Bronchial epithelial cell (primary cell): ENCODE results near the gene PCNP. TPM values are rescaled to one million over a fixed set of nuclear protein-coding genes. Genes with fewer than 3 reads are reported as not detected.

Source experiments
- DNase-seq: peaks from one replicate; pipeline ENCODE4 v3.0.0-alpha.2; 2010; ENCODE audit warnings: low read depth
- FAIRE-seq: peaks from 2 replicates; lab custom pipeline; 2011; peaks lifted over from hg19 to GRCh38; lab: Jason Lieb, UNC
- H3K27me3 ChIP-seq: 2 replicates; pipeline ENCODE4 v1.5.1; 2011; ENCODE audit warnings: low read length; ENCODE audit not compliant: control insufficient read depth, insufficient read depth
- H3K36me3 ChIP-seq: 2 replicates; pipeline ENCODE4 v1.5.1; 2011; ENCODE audit warnings: low read length; ENCODE audit not compliant: control insufficient read depth, insufficient read depth
- H3K4me3 ChIP-seq: 2 replicates; pipeline ENCODE4 v1.5.1; 2011; ENCODE audit warnings: mild to moderate bottlenecking, low read depth, low read length, control low read depth
- total RNA-seq: library from RNA; depleted of rRNA; stranded (reverse); fragments of >200 nt; gene quantifications from 2 replicates; pipeline ENCODE4 v1.2.1, GENCODE V29; 2014
- TF ChIP-seq, protein P1 (sequence below): IDR thresholded peaks from 2 replicates; pipeline ENCODE4 v1.5.1; 2011; ENCODE audit warnings: mild to moderate bottlenecking, moderate library complexity, low read length, control low read depth, inconsistent platforms; ENCODE audit not compliant: insufficient read depth, severe bottlenecking

Gene PCNP
- total RNA-seq, 1 donor from 2014 or later, result 167 TPM

DNA sequence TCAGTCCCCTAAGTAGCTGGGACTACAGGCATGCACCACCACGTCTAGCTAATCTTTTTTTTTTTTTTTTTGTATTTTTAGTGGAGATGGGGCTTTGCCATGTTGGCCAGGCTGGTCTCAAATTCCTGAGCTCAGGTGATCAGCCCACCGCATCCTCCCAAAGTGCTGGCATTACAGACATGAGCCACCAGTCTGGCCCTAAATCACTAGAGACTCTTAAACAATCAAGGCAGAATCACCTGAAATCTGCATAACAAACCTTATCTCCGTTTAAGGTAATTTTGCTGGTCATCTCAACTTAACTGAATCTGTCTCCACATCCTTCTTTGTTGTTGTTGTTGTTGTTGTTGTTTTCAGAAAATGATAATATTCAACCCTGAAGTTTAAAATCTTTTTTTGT is 17.9 kb upstream of the PCNP start:
- DNase-seq (no peak), FAIRE-seq (no peak)
- no peaks in the 10 kb centered on the region for H3K36me3 ChIP-seq
- TF ChIP-seq, protein P1, sequence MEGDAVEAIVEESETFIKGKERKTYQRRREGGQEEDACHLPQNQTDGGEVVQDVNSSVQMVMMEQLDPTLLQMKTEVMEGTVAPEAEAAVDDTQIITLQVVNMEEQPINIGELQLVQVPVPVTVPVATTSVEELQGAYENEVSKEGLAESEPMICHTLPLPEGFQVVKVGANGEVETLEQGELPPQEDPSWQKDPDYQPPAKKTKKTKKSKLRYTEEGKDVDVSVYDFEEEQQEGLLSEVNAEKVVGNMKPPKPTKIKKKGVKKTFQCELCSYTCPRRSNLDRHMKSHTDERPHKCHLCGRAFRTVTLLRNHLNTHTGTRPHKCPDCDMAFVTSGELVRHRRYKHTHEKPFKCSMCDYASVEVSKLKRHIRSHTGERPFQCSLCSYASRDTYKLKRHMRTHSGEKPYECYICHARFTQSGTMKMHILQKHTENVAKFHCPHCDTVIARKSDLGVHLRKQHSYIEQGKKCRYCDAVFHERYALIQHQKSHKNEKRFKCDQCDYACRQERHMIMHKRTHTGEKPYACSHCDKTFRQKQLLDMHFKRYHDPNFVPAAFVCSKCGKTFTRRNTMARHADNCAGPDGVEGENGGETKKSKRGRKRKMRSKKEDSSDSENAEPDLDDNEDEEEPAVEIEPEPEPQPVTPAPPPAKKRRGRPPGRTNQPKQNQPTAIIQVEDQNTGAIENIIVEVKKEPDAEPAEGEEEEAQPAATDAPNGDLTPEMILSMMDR, result no peak
- H3K4me3 ChIP-seq, result no peak overlapping the region
- H3K27me3 ChIP-seq, result no peaks in the 10 kb centered on the region

DNA sequence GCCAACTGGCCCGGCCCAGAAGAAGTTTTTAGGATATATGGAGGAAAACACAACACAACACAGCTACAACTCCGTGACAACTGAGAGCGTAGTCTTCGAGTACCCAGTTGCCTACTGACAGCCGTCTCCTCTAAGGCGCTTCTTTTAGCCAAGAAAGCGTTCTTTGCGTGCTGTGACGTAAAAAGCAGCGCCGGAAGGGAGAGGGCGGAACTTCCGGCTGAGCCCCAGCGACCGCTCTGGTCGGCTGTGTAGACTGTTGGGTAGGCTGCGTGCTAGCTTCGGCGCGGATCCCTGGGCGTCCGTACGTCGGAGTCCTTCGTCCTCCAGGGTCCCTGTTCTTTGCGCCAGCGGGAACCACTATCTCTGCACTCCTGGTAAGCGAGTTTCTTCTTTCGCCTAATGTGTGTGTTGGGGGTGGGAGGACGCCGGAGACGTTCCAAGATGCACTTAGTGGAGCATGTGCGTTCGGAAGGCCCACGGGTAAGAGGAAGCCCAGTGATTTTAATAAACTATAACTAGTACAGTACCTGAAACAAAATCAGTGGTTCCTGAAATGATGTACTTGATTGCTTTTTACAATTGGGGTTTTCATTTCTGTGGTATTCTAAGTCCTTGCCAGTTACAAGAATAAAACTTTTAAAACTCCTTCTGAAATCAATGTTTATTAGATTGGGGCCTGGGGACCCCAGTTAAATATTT is 12.2 kb upstream of the PCNP start, which contains the start of gene TRMT10C:
TSS of gene TRMT10C (plus strand) at position 239 of the 699 bp plus-strand sequence. CDS start 2,914 bp downstream, outside the sequence.
- DNase-seq (peak; percentile 89), FAIRE-seq (peak; percentile 79)
- TF ChIP-seq, protein P1, result no peak
- H3K36me3 ChIP-seq, result peaks cover 1% of the 10 kb centered on the region
- H3K27me3 ChIP-seq, result no peaks in the 10 kb centered on the region
- peak within 1 kb of the TSS; percentile 99 for H3K4me3 ChIP-seq

DNA sequence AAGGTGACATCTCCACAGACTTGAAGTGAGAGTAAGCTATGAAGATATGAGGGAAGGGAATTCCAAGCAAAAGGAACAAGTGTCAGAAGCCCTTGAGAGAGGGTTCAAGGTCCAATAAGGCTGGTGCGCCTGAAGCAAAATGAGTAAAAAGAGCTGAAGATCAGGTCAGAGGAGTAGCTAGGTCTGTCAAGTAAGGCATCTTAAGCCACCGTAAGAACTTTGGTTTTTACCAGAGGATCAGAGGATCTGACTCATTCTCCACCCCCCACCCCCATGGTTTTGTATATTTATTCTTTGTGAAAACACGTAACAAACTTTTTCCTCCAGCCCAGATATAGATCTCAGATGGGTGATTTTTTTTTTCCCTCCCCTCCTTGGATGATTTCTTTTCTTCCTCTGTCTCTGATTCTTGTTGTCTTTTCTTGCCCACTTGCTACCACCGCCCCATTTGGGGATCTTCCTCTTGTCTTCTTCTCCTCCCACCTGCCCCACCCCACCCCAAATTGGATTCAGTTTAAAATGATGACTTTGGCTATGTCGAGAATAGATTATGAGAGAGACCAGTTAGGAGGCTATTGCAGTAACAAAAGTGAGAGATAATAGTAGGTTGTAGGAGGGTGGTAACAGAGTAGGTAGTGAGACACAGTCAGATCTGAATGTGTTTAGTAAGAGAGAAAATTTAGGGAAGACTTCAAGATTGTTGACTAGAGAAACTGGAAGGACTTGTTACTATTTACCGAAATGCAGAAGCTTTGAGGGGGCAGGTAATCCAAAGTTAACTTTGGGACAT is 6.3 kb upstream of the PCNP start:
- Histone ChIP-seq H3K27me3 (no peaks in the 10 kb centered on the region), H3K36me3 (peaks cover 1% of the 10 kb centered on the region), H3K4me3 (no peak overlapping the region)
- TF ChIP-seq, protein P1, result no peak
- FAIRE-seq (no peak), DNase-seq (no peak)

DNA sequence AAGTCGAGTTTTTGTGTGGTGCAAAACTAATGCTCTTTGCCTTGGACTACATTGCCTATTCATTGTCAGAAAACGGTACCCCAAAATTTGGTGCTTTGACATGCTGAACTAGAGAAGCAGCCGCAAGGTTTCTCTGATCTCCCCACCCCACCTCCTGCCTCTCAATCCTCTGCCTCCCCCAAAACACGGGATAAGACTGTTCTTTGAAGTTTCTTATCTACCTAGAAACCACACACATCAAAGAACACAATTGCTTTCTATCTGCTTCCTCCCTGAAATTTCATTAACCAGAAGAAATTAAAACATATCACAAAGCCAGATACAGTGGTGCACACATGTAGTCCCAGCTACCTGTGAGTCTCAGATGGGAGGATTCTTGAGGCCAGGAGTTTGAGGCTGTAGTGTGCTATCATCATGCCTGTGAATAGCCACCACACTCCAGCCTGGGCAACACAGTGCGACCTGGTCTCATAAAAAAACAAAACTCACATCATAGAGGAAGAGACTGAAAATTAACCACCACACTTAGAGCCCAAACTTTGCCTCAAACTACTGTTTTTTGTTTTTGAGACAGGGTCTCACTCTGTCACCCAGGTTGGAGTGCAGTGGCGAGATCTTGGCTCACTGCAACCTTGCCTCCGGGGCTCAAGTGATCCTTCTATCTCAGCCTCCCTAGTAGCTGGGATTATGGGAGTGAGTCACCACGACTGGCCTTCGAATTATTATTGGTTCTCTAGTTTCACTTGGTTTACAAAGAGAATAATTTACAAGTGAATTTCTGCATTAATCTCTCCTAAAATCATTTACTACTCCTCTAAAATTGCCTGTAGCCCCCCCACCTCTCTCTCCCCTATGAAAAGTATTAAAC is 2.7 kb upstream of the PCNP start:
- TF ChIP-seq, protein P1, result no peak
- Histone ChIP-seq H3K4me3 (no peak overlapping the region), H3K27me3 (no peaks in the 10 kb centered on the region), H3K36me3 (no peaks in the 10 kb centered on the region)
- DNase-seq (no peak), FAIRE-seq (no peak)

DNA sequence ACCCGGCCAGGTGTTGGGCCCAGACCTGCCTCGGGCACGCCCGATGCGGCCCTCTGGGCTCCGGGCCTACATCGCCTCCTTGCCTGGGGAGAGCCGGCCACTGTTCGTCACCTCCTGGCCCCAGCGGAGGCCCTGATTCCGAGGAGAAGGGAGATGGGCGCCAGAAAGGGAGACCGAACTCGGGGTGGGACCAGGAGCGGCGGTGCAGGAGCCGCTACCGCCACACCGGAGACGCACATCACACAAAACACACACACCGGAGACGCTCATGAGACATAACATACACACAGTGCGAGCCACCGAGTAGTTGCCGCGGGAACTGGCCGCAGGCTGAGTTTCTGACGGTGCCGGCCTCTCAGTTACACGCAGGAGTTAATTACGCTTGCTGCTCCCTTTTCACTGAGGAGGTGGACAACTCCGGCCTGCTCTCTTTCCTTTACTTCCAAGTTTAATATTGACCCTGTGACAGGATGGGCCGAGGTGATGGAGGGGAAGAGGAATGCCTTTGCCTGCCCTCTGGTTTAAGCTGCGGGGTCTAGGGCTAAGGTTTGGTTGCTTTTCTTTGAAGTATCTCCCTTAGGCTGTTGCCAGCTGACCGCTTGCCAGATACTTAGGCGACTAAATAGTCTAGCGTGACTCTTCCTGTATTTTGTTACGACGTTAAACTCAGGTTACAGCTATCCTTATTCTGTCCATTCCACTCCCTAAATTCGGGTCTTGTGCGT is 570 bp downstream of the PCNP start:
- FAIRE-seq, result no peak

More for the DNA sequence above, 570 bp downstream of the PCNP start:
- Histone ChIP-seq H3K27me3 (no peaks in the 10 kb centered on the region), H3K4me3 (peak overlapping the region; percentile 69), H3K36me3 (peaks cover 1% of the 10 kb centered on the region)
- TF ChIP-seq, protein P1, result no peak
- DNase-seq, result peak; percentile 54
